ENCODE results near the gene TMEM43.

TMEM43 gene

GRCh38 chr3:14175383-14176037, 50.7 kb downstream of the TMEM43 start:
- Histone ChIP-seq H2AFZ (ENCODE audit: low read length) (no peak overlapping the region), H3K4me1 (ENCODE audit: insufficient read depth, low read length, severe bottlenecking) (peaks cover 47% of the 10 kb centered on the region), H3K27ac (ENCODE audit: low read depth, low read length, poor library complexity, severe bottlenecking) (peak overlapping the region; percentile 69), H3K27me3 (ENCODE audit: insufficient read depth, low read length) (no peaks in the 10 kb centered on the region), H3K4me2 (ENCODE audit: low read length) (peak overlapping the region; percentile 55), H3F3A (ENCODE audit: insufficient read depth, low read length) (no peaks in the 10 kb centered on the region), H4K20me1 (ENCODE audit: insufficient read depth, low read length) (no peaks in the 10 kb centered on the region), H3K4me3 (ENCODE audit: low read depth, low read length, poor library complexity, severe bottlenecking) (peak overlapping the region; percentile 28), H3K36me3 (ENCODE audit: insufficient read depth, low read length) (peaks cover 28% of the 10 kb centered on the region; the same call in 1 of the 2 replicates), H3K79me2 (ENCODE audit: insufficient read depth, low read length) (peaks cover 37% of the 10 kb centered on the region), H3K9me3 (ENCODE audit: low read length) (no peaks in the 10 kb centered on the region), H3K9ac (ENCODE audit: low read length) (no peak overlapping the region; the same call in 1 of the 2 replicates), H3K9me2 (ENCODE audit: low read depth, low read length) (no peaks in the 10 kb centered on the region)
- TF ChIP-seq, protein P1, sequence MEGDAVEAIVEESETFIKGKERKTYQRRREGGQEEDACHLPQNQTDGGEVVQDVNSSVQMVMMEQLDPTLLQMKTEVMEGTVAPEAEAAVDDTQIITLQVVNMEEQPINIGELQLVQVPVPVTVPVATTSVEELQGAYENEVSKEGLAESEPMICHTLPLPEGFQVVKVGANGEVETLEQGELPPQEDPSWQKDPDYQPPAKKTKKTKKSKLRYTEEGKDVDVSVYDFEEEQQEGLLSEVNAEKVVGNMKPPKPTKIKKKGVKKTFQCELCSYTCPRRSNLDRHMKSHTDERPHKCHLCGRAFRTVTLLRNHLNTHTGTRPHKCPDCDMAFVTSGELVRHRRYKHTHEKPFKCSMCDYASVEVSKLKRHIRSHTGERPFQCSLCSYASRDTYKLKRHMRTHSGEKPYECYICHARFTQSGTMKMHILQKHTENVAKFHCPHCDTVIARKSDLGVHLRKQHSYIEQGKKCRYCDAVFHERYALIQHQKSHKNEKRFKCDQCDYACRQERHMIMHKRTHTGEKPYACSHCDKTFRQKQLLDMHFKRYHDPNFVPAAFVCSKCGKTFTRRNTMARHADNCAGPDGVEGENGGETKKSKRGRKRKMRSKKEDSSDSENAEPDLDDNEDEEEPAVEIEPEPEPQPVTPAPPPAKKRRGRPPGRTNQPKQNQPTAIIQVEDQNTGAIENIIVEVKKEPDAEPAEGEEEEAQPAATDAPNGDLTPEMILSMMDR (IDR thresholded peaks at IDR 0.05; ENCODE audit: low read length), result no peak
- no peak for TF ChIP-seq EZH2 (IDR thresholded peaks at IDR 0.05; ENCODE audit: borderline replicate concordance, low read length)

GRCh38 chr3:14177580-14178246, 52.9 kb downstream of the TMEM43 start:
- H3K9me2 ChIP-seq (ENCODE audit: low read depth, low read length), result no peaks in the 10 kb centered on the region
- no peaks in the 10 kb centered on the region for H3F3A ChIP-seq (ENCODE audit: insufficient read depth, low read length)
- peaks cover 24% of the 10 kb centered on the region for H3K36me3 ChIP-seq (ENCODE audit: insufficient read depth, low read length)
- H3K4me1 ChIP-seq (ENCODE audit: insufficient read depth, low read length, severe bottlenecking), result peaks cover 47% of the 10 kb centered on the region
- no peaks in the 10 kb centered on the region for H4K20me1 ChIP-seq (ENCODE audit: insufficient read depth, low read length)
- peaks cover 37% of the 10 kb centered on the region for H3K79me2 ChIP-seq (ENCODE audit: insufficient read depth, low read length)
- H3K27me3 ChIP-seq (ENCODE audit: insufficient read depth, low read length), result no peaks in the 10 kb centered on the region
- H3K9ac ChIP-seq (ENCODE audit: low read length), result peak overlapping the region; percentile 95
- TF ChIP-seq EZH2 (IDR thresholded peaks at IDR 0.05; ENCODE audit: borderline replicate concordance, low read length), result no peak
- TF ChIP-seq, protein P1 (IDR thresholded peaks at IDR 0.05; ENCODE audit: low read length), result no peak
- peak overlapping the region; percentile 23 for H3K27ac ChIP-seq (ENCODE audit: low read depth, low read length, poor library complexity, severe bottlenecking)
- peak overlapping the region; percentile 89 for H3K4me2 ChIP-seq (ENCODE audit: low read length)
- H2AFZ ChIP-seq (ENCODE audit: low read length), result no peak overlapping the region
- H3K4me3 ChIP-seq (ENCODE audit: low read depth, low read length, poor library complexity, severe bottlenecking), result peak overlapping the region; percentile 89
- H3K9me3 ChIP-seq (ENCODE audit: low read length), result no peaks in the 10 kb centered on the region

- H3K4me2 ChIP-seq (ENCODE audit: low read length), result peak within 1 kb of the TSS; percentile 89
- no peaks in the 10 kb centered on the region for H3K9me3 ChIP-seq (ENCODE audit: low read length)
- peaks cover 47% of the 10 kb centered on the region for H3K4me1 ChIP-seq (ENCODE audit: insufficient read depth, low read length, severe bottlenecking)
- peak within 1 kb of the TSS; percentile 89 for H3K4me3 ChIP-seq (ENCODE audit: low read depth, low read length, poor library complexity, severe bottlenecking)
- TF ChIP-seq EZH2 (IDR thresholded peaks at IDR 0.05; ENCODE audit: borderline replicate concordance, low read length), result no peak
- TF ChIP-seq, protein P1 (IDR thresholded peaks at IDR 0.05; ENCODE audit: low read length), result no peak
- peaks cover 26% of the 10 kb centered on the region for H3K36me3 ChIP-seq (ENCODE audit: insufficient read depth, low read length)
- H3K9me2 ChIP-seq (ENCODE audit: low read depth, low read length), result no peaks in the 10 kb centered on the region
- no peaks in the 10 kb centered on the region for H3K27me3 ChIP-seq (ENCODE audit: insufficient read depth, low read length)
- H3F3A ChIP-seq (ENCODE audit: insufficient read depth, low read length), result no peaks in the 10 kb centered on the region
- peaks cover 37% of the 10 kb centered on the region for H3K79me2 ChIP-seq (ENCODE audit: insufficient read depth, low read length)
- H3K27ac ChIP-seq (ENCODE audit: low read depth, low read length, poor library complexity, severe bottlenecking), result peak within 1 kb of the TSS; percentile 23
- peak within 1 kb of the TSS; percentile 95 for H3K9ac ChIP-seq (ENCODE audit: low read length)
- H2AFZ ChIP-seq (ENCODE audit: low read length), result 0 out of 2 replicates have a peak within 1 kb of the TSS, but pooled peaks have one; percentile 3
- no peaks in the 10 kb centered on the region for H4K20me1 ChIP-seq (ENCODE audit: insufficient read depth, low read length)
Measured at GRCh38 chr3:14178247-14179113, 53.6 kb downstream of the TMEM43 start, which contains the start of the genes LSM3 and XPC. Gene LSM3 (plus strand): TSS chr3:14178817. CDS start chr3:14178861, 44 bp downstream. Gene XPC (minus strand): TSS chr3:14178601. CDS start chr3:14178568, 33 bp downstream.

Measured in OCI-LY1 (cell line).